SH-SY5Y (cell line): ENCODE results near the gene FLVCR2.

Experiments
- GATA2 ChIP-seq: IDR thresholded peaks from 2 replicates; pipeline ENCODE4 v1.6.1; 2011; ENCODE audit warnings: mild to moderate bottlenecking, low read depth, low read length
- GATA3 ChIP-seq: IDR thresholded peaks from 2 replicates; pipeline ENCODE4 v1.6.1; 2011; ENCODE audit warnings: low read depth, mild to moderate bottlenecking, low read length, moderate library complexity

- TF ChIP-seq GATA3 (no peak), GATA2 (no peak)
Measured at GRCh38 chr14:75649337-75649736, 70.9 kb downstream of the FLVCR2 start.
